PC-3 (cell line): ENCODE data around the gene FGD5.

ENCODE experiments used
- CTCF ChIP-seq: fragments of 300-600 bp; sonication (generic); conservative IDR thresholded peaks from 2 replicates; pipeline ENCODE4 v1.5.1; 2017; ENCODE audit warnings: antibody characterized with exemption, low read depth, mild to moderate bottlenecking, low read length
- EZH2 ChIP-seq: fragments of 300-600 bp; sonication (generic); IDR thresholded peaks from one replicate; pipeline ENCODE4 v1.6.1; 2017; ENCODE audit warnings: antibody characterized with exemption, mild to moderate bottlenecking, low read length; ENCODE audit not compliant: unreplicated experiment
- EZH2phosphoT487 ChIP-seq: fragments of 300-600 bp; sonication (generic); IDR thresholded peaks from 2 replicates; pipeline ENCODE4 v1.6.1; 2018; ENCODE audit warnings: mild to moderate bottlenecking, antibody characterized with exemption, low read length, borderline replicate concordance

GRCh38 chr3:14811684-14812083 is 7.1 kb upstream of the FGD5 start:
- TF ChIP-seq EZH2 (no peak), CTCF (no peak), EZH2phosphoT487 (no peak)
